Activated CD4-positive, alpha-beta T cell treated with anti-CD3 and anti-CD28 coated beads, Interleukin-2, amount 50 U/mL, for 4 hours (primary cell): ENCODE data around the gene CTU2.

Experiments
- DNase-seq, 2 experiments: peaks; one replicate each; pipeline ENCODE4 v3.0.0-alpha.2; 2020

Gene CTU2

DNA sequence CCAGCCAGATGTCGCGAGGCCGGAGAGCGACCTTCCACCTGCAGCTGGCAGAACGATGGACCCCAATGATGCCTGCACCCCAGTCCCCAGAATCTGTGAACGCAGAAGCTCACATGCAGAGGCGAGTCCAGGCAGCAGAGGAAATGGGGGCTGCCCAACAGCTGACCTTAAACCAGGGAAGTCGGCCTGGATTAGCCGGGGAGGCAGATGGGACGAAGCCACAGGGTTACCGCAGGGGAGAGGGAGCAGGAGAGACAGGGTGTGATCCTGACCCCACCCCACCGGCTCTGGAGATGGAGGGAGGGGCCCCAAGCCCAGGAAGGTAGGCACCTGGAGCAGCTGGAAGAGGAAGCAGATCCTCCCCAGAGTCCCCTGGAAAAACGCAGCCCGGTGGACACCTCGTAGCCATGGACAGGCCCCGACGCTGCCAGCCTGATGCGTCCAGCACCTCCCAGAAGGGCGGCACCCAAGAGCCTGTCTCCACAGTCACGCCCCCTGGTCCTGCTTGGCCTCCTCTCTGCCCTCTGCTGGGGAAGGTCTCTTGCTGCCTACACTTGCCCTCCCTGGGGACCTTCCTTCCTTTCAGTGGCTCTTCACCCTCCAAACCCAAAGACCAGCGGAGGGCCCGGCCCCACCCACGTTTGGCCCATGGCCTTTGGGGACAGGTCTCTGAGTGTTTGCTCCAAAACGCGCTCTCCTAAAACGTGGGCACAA, 41.4 kb downstream of the CTU2 start:
- DNase-seq: peak; percentile 26 to 34

DNA sequence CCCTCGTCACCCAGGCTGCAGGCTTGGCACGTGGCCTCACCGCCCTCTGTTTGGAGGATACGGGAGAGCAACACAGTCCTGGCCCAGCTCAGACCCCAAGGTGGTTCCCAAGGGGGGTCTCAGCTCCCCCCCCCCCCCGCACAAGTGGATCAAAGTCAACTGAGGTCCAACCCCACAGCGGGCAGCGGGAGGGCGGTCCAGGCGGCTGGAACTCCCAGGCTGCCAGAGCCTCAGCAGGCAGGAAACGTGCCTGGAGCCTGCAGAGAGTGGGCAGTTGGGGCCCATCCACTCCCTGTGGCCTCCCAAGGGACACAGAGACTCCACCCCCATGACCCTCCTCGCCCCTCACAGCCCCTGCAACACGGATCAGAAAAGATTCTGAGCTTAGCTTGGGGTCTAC, 42.1 kb downstream of the CTU2 start:
- no peak for DNase-seq

DNA sequence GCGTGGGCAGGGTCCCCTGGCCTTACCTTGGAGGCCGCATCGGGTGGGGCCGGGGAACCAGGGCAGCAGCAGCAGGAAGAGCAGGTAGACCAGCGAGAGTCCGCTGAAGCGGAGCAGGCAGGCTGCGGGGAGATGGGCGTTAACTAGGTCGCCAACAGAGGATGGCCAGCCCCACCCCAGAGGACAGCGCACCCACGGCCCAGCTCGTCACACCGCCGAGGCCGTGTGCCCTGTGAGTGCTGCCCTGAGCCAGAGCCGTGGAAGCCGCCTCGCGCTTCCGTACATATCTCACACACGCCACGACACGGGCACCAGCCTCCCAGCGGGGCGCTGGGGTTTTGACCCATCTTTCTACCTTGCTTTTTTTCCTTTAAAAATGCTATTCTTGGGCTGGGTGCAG, 43.1 kb downstream of the CTU2 start:
- DNase-seq: no peak

DNA sequence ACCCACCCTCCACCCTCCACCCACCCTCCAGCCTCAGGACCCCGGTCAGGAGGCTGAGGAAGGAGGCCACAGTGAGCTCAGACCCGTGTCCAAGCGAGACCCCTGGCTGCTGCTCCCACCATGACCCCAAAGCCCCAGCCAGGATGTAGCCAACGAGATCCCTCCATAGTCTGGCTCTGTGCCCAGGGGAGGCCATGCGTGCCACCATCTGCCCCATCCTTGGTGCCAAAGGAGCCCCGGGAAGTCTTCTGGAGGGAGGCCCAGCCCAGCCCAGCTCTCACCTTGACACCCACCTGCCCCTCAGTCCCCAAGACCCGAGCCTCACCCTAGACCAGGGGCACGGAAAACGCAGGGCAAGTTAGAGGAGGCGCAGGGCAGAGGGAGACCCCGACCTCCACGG, 44.6 kb downstream of the CTU2 start:
- no peak for DNase-seq

DNA sequence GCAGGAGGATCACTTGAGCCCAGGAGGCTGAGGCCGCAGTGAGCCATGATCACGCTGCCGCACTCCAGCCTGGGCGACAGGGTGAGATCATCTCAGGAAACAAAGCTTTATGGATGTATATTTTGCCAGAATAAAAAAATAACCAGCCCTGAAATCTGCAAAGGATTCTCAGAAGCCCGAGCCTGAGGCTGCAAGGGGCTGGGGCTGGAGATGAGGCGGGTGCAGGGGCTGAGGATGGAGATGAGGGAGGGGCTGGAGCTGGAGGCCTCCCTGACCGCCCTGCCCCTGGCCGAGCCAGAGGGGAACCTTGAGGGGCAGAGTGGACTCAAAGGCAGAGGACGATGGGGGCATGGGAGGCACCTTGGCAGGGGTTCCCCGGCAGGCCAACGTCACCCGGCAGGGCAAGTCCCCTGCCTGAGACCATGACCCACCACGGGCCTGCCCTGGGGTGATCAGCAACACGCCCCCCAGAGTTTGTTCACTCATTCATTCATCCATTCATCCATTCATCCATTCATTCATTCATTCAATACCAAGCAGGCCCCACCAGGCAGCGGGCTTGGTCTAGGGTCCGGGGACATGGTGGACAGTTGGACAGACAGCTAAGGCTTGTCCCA, 46.2 kb downstream of the CTU2 start:
- DNase-seq: no peak

DNA sequence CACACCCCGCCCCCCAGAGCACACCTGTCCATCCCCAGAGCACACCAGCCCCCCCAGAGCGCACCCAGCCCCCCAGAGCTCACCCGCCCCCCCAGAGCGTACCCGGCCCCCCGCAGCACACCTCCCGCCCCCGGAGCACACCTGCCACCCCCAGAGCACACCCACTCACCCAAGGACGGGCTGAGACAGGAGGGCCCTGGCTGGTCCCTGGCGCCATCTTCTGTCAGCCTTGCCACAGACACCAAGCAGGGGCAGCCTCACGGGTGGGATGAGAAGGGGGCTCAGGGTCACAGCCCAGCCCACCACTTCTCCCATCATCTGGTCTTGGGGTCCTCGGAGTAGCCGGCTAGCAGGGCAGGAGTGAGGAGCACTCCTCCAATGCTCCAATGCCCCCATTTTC, 46.9 kb downstream of the CTU2 start:
- no peak for DNase-seq

DNA sequence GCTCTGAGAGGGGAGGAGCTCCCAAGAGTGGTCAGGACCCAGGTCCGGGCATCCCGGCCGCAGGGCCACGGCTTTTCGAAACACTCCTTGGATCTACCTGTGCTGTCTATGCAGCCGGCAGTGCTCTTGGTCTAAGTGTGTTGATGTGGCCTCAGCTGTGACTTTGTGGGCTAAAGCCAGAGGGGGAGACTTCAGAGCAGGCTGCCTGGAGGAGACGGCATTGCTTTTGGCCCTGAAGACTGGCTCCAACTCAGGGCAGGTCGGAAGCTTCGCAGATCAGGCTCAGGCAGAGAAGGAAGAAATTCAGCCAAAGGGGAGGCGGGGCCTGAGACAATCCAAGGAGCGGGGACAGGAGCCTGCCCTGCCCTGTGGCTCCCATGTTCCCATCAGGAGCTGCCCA, 47.3 kb downstream of the CTU2 start:
- DNase-seq: no peak

DNA sequence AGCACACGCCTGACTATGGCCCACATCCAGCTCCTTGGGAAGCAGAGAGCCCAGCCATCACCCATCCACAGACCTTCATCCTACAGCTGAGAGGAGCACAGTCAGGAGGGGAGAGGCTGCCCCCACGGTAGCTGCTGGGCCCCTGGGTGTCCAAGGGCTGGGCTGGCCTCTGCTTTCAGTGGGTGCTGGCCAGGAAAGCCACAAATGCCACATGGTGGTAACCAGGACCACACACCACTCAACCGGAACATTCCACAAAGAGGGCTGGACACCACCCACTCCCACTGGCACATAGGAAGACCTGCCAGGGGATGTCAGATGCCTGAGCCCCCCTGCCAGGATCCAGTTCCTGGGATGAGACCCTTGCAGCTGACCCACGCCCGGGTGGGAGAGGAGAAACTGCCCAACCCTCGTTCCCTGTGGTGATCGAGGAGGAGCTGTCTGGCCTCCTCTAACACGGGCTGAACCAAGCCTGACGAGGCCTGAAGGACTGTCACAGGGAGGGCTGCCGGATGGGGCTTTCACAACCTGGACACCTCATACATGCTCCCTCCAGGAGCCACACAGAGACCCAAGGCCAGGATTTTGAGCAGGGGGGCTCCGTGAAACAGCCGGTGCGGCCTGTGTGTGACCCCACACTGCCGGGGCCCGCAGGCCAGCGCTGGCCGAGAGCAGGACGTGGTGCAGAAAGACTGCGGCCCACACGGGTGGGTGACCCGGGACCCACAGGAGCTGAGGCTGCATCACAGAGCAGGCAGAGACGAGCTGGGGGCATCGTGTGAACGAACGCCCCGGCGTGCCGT, 48.0 kb downstream of the CTU2 start:
- no peak for DNase-seq

DNA sequence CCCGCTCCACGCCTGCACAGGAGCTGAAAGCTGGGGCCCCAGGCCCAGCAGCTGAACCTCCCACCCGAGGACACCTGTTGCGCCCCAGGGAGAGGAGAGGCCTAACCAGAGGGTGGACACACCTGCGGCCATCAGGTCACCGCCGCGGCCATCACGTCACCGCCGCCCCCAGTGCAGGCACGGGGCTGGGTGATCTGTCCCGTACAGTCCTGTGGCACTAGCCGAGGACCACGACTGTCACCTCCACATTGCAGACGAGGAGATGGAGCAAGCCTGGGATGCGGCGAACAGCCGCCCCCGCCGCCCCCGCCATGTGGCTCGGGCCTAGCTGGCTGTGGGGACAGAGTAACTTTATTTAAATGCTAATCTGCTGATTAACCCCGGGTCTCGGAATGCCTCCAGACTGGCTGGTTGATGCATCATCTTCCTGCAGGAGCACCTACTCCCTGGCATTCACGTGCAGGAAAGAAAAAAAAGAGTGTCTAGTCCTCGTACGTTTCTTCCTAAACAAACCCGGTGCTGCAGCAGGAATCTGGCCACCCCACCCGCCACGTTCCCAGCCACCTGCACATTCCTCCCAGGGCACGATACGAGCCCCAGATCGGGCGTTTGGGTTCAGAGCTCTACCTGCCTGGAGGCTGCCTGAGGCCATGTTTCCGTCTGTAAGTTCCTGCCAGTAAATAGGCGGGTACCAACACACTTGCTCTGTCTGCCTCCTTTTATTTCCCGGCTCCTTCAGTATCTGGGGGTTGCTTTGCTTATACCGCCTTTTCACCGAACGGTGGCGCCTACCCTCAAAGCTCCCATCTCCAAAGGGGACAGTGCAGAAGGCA, 48.8 kb downstream of the CTU2 start:
- no peak for DNase-seq

DNA sequence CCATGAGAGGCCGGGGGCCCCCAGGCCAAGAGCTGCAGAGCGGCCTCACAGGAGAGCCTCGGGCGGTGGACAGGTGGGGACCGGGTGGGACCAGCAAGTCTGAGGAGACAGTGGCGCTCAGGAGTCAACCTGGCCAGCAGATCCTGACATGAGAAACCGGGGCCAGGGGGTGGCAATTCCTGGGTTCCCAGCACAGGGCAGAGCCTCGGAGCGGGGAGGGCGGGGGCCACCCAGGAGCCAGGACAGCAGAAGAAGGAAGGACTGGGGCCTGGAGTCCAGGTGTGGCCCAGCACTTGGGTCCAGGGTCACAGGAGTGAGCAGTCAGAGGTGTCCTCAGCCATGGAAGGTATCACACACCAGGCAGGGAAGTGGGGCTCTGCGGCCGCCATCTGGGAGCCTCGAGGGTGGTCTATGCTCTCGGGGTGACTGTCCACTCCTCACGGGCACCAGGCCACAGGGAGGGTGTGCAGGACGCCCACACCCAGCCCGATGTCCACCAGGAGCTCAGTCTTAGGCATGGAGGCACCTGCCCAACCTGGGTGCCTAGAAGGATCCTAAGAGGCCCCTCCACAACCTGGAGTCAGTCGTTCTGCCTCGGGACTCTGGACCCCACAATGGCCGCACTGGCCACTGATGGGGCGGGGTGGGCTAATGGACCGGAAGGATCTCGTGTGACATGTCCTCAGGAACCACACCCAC, 49.6 kb downstream of the CTU2 start:
- DNase-seq: no peak

DNA sequence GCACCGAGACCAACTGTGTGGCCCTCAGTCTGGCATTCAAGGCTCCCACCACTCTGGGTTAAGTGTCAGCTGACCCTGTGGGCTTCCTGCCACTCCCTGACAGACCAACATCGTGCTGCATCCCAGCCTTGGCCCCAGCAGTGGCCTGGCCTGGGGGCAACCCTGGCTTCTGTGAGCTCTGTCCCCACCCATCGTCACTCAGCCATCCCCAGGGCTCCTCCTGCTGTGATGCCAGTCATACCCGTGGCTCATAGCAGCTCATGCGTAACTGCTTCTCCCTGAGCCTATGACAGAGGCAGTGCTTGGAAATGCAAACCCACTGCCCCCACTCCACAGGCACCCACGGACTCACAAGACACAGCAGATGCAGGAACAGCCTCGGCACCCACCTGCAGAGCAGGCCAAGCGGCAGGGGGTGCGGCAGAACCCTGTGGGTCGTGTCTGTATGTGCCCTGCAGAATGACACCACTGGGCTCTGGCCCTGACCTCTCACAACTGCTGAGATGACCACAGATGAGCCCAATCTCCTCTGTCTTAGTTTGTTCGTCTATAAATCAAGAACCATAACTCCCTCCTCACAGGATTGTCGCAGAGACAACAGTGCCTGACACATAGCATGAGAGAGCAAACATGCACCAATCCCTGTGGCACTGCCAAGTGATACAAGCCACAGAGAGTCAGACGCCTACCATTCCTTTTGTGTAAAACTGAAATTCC, 52.1 kb downstream of the CTU2 start:
- no peak for DNase-seq

DNA sequence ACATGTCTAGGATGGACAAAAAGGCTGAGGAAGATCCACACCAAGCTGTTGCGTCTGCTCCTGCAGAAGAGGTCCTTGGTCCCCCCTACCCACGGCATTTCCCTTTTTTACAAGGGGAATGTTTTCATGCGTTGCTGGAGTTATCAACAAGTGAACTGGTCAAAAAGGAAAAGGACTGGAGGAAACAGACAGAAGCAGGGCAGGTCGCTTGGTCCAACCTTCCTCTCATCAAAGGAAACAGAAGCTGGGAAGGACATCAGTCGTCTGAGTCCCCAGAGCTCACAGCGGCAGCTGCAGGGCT, 52.6 kb downstream of the CTU2 start:
- DNase-seq: no peak

DNA sequence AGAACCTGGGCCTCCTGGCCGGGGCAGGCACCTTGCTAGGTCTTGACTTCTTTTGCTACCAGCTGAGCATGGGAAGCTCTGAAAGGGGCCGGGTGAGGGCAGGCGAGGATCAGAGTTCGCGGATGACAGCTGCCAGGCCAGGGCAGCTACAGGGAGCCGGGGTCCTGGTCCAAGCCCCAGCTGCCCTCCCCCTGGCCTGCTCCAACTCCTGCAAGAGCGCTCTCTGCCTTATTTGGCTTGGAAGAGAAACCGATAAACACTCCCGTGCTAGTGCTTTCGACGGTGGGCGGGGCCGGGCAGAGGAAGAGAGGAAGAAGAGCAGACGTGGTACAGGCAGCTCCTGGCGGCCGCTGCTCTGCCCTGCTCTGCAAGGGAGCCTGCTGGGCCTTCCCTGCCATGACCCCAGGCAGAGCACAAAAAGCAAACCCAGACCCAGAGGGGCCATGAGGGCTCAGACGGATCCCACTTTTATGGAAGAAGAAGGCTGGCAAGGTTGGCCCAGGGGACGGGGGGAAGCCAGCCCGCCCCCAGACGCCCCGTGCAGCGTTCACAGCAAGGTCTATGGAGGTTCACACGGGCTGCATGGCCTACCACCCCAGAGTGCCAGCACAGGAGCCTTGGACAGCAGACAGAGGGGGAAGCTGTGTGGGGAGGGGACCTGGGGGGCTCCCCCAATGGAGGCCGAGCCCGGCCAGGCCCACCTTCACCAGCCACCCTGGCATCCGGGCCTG, 53.1 kb downstream of the CTU2 start:
- DNase-seq: peak; percentile 49 to 52

DNA sequence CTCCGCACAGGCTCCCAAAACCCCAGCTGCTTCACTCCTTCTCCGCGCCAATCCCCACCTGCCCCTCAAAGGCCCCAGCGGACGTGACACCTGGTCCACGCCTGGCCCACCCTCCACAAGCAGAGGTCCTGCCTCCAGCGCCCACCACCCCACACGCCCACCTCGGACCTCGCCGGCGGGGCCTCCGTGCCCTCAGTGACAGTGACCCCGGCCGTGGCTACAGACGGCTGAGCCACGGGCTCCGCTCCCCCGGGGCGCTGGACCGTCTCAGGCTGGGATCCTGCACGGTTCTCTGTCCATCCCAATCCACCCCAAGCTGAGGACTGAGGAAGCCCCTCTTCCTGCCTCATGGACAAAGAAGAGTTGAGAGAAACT, 53.7 kb downstream of the CTU2 start:
- no peak for DNase-seq

DNA sequence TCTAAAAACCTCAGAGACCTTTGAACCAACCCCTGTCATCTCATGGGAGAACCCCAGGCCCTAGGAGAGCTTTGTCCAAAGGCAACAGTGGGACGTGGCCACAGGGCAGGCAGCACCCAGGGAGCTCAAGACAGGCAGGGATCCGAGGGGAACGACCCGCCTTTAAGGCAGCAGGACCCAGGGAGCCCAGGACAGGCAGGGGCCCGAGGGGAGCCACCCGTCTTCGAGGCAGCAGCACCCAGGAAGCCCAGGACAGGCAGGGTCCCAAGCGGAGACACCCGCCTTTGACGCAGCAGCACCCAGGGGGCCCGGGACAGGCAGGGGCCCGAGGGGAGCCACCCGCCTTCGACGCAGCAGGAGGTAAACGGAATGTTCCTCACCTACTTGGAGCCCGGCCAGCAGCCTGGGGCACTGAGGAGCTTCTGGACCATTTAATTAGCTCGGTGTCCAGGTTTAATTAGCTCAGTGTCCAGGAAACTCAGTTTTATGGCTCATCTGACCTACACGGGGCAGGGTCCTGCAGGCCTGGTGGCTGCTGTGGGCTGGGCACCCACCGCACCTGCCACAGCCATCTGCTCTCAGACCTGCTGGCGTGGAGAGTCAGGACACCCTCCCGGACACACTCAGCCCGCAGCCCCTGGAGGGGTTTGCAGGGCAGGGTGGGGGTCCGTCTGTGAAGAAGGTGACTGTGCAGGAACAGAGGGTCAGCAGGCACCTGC, 54.3 kb downstream of the CTU2 start:
- no peak for DNase-seq

DNA sequence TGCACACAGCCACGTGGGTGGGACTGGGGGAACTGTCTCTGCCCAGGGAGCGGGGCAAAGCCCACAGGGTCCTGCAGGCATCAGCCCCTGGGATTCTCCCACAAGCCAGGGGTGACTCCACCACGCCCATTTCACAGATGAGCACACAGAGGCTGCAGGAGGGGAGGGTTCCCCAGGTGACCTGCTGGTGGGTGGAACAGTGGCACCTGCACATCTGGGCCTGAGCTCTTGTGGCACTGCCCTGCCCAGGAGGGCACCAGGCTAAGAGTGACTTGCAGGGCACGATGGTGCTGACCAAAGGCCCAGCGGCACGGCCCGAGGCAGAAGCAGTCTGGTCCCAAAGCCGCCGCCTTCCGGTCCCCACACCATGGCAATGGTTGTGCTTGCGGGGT, 54.8 kb downstream of the CTU2 start:
- DNase-seq: no peak

DNA sequence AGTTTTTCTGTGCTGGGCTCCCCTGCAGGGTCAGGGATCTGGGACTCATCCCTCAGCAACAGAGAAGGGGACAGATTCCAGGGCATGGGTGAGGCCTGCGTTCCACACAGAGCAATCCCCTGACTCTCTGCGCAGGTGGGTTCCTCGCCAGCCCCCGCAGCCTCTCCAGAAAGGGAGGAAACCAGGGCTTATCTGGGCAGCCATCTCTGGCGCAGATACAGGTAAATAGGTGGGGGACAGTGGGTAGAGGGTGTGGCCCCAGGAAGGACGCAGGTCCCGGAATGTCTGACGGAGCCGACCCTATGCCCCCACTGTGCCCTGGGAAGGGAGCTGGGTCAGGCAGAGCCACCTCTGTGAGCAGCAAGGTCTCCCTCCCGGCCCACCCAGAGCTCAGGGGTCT, 55.5 kb downstream of the CTU2 start:
- no peak for DNase-seq

DNA sequence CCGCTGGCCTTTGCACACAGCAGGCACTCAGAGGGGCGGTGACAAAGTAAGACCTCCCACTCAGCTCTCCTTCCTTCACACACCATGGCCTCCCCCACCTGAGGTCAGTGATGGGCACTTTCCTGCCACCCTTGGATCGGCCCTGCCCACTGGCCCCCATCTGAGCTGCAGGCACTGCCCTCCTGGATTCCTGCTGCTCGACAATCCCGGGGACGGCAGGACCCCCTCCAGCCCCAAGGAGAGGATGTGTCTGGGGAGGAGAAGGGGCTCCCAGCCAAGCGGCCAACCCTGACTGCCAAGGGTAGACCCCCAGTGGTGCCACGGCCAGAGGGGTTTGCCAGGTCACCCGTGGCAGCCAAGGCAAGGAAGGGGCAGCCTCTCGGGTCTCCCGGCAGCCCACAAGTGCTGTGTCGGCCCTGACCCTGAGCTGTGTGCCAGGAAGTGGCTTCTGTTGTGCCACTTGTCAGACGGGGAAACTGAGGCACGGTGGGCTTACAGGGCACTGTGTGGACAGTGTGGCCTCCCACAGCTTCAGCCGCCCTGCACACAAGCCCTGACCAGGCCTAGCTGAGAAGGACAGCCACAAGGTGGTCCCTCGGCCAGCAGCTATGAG, 56.1 kb downstream of the CTU2 start:
- DNase-seq: no peak

DNA sequence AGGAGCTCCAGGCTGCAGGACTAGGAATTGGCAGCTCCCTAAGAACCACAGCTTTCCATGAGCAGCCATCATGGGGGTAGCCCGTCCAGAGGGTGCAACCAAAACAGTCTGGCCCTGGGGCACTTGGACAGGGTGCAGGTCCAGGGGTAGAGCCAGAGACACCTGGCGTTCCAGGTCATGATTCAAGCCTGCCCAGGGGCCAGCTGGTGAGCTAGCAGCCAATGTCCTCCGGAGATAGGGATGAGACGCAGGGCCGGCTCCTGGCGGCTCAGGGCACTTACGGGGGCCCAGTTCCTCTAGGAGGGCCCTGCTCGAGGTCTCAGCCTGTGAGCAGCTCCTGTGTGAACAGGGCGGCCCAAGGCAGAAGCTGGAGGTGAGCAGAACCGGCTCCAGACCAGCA, 56.6 kb downstream of the CTU2 start:
- no peak for DNase-seq

DNA sequence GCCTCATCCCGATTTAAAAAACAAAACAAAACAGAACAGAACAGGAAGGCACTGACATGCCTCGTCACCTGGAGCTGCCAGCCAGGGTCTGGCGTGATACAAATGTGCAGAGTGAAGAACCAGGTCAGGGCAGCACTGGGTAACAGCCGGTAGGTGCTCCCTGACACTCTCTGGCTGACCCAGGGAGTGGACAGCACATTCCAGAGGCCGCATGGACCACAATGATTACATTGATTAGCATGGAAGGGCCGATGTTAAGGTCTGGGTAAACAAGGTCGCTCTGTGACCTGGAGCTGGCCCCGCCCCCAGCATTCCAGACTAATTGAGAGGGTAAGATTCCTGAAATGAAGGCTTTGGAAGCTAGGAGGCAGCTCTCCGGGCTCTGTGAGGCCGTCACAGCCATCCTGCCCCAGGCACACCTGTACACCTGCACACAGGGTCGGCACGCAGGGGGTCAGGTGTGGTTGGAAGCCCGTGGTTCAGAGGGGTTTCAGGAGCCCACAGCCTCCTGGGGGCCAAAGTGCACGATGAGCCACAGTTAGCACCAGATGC, 57.3 kb downstream of the CTU2 start:
- no peak for DNase-seq
